Caki2 (cell line): Measurements from ENCODE around the gene ARID1A. TPM values are rescaled to one million over a fixed set of nuclear protein-coding genes. Genes with fewer than 3 reads are reported as not detected.
A peak's percentile ranks its signal among the peaks of the same experiment; 100 is the strongest.
"Not testable (repeated sequence)": the region's sequence is repeated elsewhere in the genome, so short reads cannot be mapped to it uniquely, and the experiment has no call there.

Experiments
- DNase-seq: peaks from one replicate; pipeline ENCODE4 v3.0.0-alpha.2; 2015; ENCODE audit warnings: low read depth
- in situ Hi-C: cut with HindIII; loops from 2 replicates; pipeline ENCODE4 v1.10.0; 2016; ENCODE audit warnings: low sequenced_read_pairs, low pct_unique_long_range_greater_than_20kb, mixed read lengths
- total RNA-seq: library from RNA; depleted of rRNA; stranded (reverse); fragments of >200 nt; shearing (Covaris generic); gene quantifications from 2 replicates; pipeline ENCODE4 v1.2.3, GENCODE V29; 2014; ENCODE audit warnings: low replicate concordance

The ARID1A gene
- total RNA-seq, 1 experiment from 2014 or later, result 9.5 TPM

DNA sequence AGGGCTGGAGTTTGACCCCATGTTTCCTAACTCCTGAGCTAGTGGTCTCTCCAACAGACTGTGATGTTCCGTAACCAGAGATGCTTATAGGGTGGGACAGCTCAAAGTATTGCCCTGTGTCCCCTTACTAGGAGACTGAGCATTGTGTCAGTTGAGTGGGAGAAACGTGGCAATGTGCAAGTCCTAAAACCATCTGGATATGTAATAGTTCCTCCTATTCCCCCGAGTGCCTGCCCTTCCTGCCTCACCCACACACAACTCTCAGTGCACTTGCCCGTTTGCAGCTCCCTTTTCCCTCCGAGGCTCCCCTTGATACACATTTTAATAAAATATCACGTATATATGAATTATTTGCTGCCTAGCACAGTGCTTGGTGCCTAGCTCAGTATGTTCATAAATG is 95.3 kb downstream of the ARID1A start:
- DNase-seq, result no peak

DNA sequence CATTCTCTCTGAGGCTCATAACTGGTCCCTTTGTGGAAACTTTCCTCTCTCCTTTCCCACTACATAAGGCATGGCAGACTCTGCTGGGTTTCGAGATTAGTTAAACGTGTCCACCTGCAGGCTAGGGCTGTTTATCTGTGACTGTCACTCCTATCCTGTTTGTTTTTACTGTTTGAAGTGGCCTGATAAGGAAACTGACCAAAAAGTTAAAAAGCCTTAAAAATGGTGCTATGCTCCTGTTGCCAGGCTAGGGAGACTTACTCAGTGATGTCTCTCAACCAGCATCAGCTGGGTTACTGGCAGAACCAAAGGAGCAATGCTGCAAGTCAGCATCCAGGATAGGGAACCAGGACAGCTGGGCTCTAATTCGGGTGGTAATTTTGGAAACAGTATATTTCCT is 95.8 kb downstream of the ARID1A start:
- DNase-seq, result no peak
- in situ Hi-C loops, result no loop called here

More for the DNA sequence above, 95.3 kb downstream of the ARID1A start:
- in situ Hi-C loops, result no loop called here

DNA sequence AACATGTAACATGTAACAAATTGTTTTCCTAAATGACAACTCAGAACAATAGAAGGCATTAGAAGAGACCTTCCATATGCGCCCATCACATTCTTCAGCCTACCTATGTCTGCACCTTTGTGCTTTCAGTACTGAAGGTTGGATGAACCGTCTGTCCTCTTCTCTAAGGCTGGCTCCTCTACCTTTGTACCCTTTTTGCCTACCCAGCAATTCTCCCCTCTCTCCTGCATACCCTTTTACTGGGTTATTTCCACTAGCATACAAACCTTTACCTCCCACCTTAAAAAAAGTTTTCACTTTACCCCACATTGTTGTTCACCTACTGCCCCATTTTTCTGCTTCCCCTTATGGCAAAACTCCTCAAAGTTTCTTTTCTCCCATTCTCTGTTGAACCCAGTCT is 97.1 kb downstream of the ARID1A start:
- in situ Hi-C loops, result no loop called here
- DNase-seq, result no peak

DNA sequence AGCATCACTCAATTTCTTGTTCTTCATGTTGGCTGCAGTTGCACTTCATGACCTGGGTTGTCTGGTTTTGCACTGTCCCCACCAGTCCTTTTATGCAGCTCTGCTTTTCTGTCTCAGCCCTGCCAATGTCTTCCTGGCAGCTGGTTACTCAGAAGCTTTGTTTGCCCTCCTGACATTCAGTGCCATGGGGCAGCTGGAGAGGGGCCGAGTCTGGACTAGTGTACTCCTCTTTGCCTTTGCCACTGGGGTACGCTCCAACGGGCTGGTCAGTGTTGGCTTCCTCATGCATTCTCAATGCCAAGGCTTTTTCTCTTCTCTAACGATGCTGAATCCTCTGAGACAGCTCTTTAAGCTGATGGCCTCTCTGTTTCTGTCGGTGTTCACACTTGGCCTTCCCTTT is 98.6 kb downstream of the ARID1A start:
- no peak for DNase-seq
- in situ Hi-C loops, result no loop called here

DNA sequence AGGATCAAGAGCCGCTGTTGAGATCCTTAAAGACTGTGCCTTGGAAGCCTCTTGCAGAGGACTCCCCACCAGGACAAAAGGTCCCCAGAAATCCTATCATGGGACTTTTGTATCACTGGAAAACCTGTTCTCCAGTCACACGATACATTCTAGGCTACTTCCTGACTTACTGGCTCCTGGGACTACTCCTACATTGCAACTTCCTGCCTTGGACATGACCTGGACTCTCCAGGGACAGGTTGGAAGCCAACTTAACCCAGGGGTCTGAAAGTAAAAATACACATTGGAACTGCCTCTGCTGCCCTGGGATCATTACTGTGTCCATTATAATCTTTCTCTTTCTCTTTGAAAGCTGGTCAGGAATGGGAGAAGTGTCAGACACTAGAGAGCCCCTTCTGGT is 101.8 kb downstream of the ARID1A start:
- no peak for DNase-seq
- in situ Hi-C loops, result no loop called here

DNA sequence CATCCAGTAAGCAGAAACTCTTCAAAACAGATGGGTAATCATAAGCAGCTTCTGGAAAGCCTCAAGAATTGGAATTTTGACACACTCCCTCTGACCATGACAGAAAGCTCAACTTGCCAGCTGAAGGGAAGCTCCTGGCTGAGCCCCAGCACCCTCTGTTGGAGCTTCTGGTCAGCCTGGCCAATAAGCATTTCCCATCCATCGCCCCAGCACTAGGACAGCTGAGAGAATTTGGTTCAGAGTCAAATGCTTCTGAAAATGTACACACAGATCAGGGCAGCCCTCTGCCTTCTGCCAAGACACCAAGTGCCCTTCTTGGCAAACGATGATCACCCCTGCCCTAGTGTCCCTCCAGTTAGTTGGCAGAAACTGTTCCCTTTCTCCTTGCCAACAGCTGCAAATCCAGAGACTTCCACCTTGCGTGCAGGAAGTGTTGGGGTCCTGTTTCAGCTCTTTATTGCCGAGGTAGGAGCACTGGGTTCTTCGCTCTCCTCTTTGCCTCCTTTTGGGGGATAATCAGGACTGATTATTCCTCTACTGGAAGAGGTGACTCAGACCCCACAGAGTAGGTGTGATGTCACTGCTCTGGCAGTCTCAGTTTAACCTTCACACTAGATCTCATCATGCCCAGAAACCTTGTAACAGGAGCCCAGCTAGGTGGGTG is 103.8 kb downstream of the ARID1A start:
- in situ Hi-C loops, result no loop called here
- no peak for DNase-seq

DNA sequence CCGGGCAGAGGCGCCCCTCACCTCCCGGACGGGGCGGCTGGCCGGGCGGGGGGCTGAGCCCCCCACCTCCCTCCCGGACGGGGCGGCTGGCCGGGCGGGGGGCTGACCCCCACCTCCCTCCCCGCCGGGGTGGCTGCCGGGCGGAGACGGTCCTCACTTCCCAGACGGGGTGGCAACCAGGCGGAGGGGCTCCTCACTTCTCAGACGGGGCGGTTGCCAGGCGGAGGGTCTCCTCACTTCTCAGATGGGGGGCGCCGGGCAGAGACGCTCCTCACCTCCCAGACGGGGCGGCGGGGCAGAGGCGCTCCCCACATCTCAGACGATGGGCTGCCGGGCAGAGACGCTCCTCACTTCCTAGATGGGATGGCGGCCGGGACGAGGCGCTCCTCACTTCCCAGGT is 108.1 kb downstream of the ARID1A start:
- DNase-seq, in situ Hi-C loops: not testable (repeated sequence)

DNA sequence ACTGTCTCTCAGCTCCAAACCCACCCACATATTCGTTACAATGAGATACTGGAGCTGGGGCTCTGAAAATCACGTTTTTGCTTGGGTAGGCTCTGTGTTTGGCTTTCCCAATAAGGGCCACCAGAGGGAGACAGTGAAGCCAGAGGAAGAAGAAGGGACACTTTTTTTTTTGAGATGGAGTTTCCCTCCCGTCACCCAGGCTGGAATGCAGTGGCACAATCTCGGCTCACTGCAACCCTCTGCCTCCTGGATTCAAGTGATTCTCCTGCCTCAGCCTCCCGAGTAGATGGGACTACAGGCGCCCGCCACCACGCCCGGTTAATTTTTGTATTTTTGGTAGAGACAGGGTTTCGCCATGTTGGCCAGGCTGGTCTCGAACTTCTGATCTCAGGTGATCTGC is 114.3 kb downstream of the ARID1A start:
- in situ Hi-C loops, result not testable (repeated sequence)
- peak; percentile 79 for DNase-seq

DNA sequence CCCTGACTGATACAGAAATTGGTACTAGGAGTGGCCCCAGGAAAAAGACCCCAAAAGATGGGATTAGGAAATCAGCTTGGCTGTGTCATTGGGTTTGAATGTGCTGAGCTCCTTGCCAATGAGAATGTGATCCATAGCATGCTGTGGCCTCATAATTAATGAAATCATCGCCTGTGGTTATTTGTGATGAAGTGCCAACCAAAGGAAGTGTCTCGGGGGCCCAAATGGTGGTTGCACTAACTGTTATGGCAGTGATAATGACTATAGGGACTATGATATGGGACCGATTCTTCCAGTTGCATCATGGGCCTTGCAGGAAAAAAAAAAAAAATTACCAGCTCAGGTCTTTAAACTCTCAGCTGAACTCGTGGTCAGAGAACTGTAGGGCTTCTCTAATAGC is 115.2 kb downstream of the ARID1A start:
- in situ Hi-C loops, result no loop called here
- DNase-seq, result no peak

DNA sequence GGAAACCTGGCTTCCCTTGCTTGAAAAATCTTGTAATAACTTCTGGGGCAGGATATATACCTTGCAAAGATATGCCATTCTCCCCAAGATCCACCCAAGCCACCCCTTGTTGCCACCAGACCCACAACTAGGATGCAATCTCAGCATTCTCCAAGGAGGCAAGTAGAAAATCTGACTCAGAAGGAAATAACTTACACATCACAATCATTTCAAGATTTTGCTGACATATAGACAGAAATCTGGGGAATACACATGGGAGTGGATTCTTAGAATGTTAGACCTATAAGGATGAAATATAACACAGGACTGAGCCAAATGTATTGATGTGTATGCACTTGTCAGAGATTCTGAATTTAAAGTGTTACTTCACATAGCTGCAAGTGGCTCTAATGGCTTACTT is 115.9 kb downstream of the ARID1A start:
- no peak for DNase-seq
- in situ Hi-C loops, result no loop called here

DNA sequence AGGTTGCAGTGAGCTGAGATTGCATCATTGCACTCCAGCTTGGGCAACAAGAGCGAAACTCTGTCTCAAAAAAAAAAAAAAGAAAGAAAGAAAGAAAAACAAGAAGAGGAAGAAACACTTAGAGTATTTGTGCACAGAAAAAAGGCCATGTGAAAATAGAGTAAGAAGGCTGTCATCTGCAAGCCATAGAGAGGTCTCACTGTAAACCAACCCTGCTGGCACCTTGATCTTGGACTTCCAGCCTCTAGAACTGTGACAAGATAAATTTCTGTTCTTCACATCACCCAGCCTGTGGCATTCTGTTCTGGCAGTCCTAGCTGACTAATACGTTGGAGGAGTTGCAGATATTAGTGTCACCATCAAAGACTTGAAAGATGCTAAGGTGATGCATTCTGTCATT is 118.6 kb downstream of the ARID1A start:
- no peak for DNase-seq
- in situ Hi-C loops, result no loop called here

DNA sequence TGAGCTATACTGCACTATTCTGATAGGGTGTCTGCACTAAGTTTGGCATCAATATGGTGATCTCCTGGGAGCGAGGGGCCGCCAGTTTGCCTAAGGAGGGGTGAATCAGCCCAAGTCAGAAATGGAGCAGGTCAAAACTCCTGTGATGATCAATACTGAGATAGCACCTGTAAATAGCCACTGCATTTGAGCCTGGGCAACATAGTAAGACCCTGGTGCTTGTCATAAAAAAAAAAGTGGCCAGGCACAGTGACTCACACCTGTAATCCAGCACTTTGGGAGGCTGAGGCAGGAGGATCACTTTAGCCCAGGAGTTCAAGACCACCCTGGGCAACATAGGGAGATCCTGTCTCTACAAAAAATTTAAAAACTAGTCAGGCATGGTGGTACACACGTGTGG is 119.1 kb downstream of the ARID1A start:
- DNase-seq, result no peak
- in situ Hi-C loops, result no loop called here

DNA sequence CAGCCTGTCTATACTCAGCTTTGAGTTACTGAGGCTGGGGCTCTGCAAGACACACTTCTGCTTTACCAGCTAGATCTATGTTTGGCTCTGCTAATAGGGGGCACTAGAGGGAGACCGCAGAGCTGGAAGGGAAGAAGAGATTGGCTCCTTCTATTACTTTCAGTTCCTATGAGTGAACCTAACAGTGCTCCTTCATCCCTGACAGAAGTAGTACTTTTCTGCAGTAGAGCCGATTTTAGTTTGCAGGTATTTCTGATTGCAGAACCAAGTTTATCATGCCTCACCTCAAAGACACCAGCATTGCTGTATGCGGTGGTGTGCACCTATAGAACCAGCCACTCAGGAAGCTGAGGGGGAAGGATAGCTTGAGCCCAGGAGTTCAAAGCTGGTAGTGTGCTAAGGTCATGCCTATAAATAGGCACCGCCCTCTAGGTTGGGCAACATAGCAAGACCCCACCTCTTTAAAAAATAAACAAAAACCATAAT is 125.0 kb downstream of the ARID1A start:
- in situ Hi-C loops, result no loop called here
- no peak for DNase-seq

DNA sequence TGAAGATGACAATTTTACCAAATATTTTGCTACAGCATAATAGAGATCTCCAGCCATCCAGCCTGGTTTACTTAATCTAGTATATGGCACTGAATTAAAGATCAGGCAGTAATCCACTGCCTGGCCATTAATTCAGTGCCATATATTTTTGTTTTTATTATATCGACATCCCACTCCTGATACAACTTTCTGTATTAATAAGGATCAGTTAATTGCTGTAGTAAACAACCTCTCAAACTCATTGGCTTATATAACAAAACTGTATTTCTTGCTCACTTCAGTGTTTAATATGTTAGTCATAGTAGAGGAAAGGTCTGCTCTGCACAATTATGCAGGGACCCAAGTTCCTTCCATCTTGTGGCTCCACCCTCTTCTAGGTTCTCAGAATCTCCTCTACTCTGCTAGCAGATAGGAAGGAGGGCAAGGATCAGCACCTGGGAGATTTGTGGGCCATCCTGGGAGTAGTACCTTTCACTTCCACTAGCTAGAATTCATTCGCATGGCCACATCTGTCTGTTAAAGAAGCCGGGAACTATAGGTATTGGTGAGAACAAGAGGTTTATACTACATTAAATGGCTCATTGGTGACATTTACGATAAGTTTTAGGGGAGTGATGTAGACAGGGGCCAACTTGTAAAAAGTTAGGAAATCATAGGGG is 127.1 kb downstream of the ARID1A start:
- in situ Hi-C loops, result no loop called here

DNA sequence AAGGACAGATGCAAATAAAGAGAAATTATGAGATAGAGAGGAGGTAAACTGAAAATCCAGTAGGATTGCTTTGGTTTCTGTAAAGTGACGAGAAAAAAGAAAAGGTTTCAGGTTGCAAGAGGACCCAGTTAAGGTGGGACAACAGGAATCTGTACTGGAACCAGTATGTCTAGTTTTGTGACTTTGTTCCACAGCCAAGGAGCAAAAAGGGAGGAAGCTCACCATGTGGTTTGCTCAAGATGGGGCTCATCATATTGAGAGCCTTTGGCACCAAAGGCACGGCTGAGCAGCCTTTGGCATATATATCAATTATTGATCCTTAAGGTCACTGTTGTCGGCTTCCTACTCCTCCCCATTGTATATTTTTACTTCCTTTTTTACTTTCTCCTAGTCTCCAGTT is 128.9 kb downstream of the ARID1A start:
- DNase-seq, result no peak
- in situ Hi-C loops, result no loop called here

More for the DNA sequence above, 127.1 kb downstream of the ARID1A start:
- no peak for DNase-seq

DNA sequence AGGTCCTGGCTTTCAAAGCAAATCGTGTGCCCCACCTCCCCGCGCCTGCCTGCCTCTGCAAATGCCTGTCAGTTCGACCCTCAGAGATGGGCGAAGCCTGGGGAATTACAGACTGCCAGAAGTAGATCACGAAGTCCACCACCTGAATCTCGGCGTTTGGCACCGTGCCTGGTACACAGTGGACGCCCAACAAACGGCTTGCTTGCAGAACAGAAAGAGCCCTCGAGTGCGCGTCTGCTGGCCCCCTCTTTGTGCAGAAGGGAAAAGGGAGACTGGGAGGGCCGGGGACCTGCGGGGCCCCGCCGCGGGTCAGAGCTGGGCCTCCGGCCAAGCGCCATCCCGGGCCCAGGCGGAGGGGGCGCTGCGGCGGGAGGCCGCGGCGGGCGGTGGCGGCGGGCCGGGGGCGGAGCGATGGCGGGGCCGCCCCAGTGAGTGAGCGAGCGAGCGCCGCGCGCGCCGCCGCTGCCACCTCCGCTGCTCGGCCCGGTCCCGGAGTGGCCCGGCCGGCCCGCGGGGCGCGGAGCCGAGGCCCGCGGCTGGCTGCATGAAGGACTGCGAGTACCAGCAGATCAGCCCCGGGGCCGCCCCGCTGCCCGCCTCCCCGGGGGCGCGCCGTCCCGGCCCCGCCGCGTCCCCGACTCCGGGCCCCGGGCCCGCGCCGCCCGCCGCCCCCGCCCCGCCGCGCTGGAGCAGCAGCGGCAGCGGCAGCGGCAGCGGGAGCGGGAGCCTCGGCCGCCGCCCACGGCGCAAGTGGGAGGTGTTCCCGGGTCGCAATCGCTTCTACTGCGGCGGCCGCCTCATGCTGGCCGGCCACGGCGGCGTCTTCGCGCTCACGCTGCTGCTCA is 130.7 kb downstream of the ARID1A start, which contains the start of gene ZDHHC18:
Gene ZDHHC18, plus strand, starts transcription at position 428 of the 845 bp plus-strand sequence. Its CDS starts 117 bp downstream, at position 545.
- DNase-seq, result peak; percentile 56
- in situ Hi-C loops, result no loop called here

DNA sequence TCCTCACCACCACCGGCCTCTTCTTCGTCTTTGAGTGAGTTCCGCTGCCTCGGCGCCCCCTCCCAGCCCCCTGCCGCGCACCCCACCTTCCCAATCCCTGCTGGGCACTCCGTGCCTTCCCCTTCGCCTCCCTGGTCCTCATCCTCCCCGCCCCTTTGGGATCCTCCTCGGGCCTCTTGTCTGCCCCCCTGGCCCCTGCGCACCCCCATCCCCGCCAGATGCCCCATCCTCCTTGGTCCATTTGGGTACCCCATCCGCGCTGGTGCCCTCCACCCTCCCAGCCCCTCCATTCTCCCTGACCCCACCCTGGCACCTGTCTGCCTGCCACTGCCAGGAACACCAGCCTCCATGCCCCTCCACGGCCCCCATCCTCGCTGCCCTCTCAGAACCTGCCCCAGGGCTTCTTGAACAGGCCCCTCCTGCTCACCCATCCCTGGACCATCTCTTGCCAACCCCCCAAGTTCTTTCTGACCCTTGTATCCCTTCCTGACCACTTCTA is 131.3 kb downstream of the ARID1A start:
- no peak for DNase-seq
- in situ Hi-C loops, result no loop called here

DNA sequence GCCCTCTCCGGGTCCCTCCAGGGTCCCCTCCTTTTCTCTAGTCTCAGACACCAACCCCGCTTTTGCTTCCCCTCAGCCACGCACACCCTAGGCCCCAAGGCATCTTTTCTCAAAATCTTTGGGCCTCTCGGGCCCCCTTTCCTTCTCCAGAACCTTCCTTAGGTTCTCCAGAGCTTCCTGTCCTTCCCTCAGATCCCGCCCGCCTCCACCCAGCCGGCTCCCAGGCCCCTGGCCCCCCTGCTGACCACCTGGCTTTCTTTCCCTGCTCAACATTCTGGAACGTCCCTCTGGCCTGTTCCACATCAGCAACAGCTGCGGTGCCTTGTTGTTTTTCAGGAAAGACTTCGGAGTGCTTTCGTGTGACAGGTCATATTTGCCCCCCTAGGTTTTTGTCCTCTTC is 131.8 kb downstream of the ARID1A start:
- DNase-seq, result no peak
- in situ Hi-C loops, result no loop called here
